Nucleus accumbens (tissue), 56 donors: ENCODE data around the gene RASAL1.
A peak's percentile ranks its signal among the peaks of the same experiment; 100 is the strongest.
"Not testable (repeated sequence)": the region's sequence is repeated elsewhere in the genome, so short reads cannot be mapped to it uniquely, and the experiment has no call there.

Source experiments
- DNase-seq, 56 donors: peaks; one replicate each; lab custom pipeline; 2025; lab: John Stamatoyannopoulos, UW

RASAL1 gene

DNA sequence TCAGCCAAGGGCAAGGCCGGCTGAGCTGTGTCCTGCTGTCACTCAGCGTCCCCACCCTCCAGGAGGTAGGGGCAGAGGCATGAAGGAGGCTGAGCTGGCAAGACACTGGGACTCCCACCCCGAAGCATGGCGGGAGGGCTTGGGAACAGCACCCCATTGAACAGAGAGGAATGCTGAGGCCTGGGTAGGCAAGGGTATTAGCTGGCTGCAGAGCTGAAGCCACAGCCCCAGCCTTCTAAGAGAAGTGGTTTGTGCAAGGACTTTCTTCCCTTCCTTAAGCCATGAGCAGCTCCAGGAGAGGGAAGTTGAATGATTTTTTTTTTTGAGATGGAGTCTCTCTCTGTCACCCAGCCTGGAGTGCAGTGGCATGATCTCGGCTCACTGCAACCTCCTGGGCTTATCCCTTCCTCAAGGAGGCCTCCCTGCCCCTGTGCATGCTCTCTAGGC, 7.3 kb upstream of the RASAL1 start:
- peak in 2 of 56 donors; percentile 53 to 59 for DNase-seq

DNA sequence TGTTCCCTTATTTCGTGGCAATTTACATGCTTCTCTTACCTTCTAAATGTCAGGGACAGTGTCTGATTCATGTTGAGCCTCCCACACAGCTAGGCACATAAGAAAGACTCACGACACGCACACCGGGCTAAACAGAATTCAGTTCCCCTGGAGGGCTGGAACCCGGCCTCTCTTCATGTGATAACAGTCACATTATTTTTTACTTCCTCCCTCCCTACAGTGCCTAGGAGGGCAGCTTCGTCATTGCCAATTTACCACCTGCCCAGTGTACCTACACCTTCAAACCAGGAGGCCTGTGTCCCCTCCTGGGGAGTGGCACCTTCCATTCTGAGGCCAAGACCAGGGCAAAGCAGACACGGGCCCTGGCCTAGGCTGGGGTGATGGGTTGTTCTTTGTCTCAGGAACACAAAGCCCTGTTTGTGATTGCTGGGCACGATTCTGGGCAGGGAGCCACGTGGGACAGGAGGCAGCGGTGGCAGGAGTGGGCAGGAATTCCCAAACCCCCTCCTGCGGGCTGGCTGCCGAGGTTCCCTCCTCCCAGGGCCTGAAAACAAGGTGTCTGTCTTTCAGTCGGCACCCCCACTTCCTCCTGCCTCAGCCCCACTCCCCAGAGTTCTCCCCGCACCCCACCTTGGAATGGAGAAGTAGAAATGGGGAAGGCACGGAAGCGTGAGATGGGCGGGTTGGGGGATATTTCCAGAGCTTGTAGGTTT, 6.8 kb upstream of the RASAL1 start:
- DNase-seq = peak; percentile 26 to 94 (median 82)

- not testable (repeated sequence) for DNase-seq
Measured at GRCh38 chr12:113141716-113142115, 6.2 kb upstream of the RASAL1 start.

GRCh38 chr12:113140706-113141105, 5.1 kb upstream of the RASAL1 start:
- no peak for DNase-seq

DNA sequence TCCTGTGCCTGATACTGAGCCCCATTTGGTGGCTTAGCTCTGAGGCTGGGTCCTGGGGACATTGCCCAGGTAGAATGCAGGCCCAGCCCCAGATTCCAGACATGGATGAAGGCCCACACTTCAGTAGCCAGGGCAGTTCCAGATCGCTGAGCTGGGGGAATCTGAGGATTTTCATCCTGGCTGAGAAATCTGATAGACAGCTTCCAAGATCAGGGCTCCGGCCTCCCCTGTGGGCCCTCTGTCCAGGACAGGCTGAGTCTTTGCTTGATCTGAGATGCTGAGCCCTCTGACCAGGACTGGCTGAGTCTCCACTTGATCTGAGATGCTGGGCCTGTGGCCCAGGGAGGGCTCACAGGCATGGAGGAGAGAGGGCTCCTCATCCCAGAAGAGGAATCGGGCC, 3.3 kb upstream of the RASAL1 start:
- DNase-seq = no peak

DNA sequence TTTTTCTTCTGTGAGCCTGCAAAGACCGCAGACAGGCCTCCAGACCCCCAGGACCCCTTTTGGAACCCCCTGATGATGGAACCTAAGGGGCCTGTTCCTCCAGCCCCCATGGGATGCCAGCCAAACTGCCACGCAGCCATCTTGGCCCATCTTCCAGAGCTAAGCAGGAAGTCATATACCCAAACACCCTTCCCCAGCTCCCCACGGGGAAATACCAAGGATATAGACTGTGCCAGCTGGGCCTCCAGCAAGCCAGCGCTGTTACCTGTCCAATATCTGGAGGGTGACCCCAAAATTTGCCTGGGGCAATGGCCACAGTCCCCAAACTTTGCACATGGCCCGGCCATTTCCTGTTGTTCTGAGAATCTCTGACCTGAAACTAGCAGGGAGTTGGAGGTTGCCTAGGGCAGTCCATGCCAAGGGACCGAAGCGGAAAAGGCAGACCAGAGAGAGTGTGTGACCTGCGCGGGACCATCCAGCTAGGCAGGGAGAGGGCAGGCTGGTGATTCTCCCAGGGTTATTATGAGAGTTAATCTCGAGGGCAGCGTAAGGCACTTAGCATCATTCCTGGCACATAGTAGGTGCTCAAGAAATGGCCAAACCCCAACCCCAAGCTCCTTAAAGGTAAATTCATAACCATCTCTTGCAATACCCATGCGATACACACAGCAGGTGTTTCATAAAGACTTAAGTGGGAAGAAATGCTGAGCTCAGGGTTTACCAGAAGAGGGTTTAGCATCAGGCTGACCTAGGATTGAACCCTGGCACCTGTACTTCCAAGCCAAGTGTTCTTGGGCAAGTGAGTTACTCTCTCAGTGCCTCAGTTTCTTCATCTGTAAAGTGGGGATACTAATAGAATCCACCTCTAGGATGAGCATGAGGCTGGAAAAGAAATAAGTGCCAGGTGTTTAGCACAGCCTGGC, 2.6 kb upstream of the RASAL1 start:
- DNase-seq = no peak

DNA sequence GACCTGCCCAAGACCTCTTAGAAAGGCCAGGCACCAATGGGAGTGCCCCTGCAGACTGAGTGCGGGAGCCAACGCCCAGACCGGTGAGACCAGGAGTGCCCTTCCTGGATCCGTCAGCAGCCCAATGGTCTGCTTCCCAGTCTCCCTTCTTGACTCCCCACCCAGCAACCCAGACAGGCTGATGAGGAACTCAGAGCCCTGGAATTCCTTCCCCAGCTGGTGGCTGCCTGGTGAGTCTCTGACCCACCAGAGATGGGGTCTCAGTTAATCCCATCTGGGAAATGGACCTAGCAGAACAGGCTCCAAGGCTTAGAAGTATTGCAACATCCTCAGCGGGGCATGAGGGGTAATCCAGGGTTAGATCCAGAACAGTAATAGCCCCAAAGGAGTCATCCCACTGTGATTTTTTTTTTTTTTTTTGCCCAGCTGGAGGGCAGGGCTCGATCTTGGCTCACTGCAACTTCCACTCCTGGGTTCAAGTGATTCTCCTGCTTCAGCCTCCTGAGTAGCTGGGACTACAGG, 1.5 kb upstream of the RASAL1 start:
- DNase-seq = no peak

DNA sequence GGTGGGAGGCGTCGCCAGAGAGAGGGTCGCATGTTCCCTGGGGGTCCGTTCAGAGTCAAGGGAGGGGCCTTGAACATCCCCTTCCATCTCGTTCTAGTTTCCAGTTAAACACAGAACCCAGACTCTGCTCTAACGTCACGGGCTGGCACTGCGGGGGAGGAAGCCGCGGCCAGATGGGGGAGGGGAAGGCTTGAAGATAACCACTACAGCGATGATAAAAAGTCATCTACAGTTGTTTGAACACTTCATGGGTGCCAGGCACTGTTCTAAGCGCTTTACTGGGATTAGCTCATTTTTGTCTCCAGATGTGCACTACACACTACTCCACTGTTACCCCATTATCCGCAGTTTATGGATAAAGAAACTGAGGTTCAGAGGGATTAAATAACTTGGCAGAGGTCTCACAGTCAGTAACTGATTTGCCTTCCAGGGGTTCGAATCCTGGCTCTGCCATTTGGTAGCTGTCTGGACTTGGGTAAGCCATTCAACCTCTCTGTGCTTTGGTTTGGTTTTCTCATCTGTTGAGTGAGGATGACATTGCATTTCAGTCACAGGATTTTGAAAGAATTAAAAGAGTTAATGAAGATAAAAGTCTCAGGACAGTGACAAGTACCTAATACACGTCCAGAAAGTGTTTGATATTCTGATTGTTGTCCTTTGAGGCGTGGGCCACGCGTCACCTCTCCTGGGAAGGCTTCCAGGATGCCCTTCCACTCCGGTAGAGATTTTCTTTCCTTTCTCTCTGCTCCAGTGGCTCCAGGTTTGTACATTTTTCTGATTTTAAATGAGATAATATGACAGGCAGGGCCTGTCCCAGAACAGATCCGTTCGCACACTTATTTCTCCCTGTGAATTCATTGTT, 798 bp upstream of the RASAL1 start:
- peak in 48 of 56 donors; percentile 21 to 84 (median 63) for DNase-seq

- DNase-seq = peak in 2 of 56 donors; percentile 18 to 30
Measured at GRCh38 chr12:113134521-113134951, 1.0 kb downstream of the RASAL1 start.

GRCh38 chr12:113134071-113134470, 1.5 kb downstream of the RASAL1 start:
- no peak for DNase-seq

GRCh38 chr12:113133666-113134065, 1.9 kb downstream of the RASAL1 start:
- no peak for DNase-seq

DNA sequence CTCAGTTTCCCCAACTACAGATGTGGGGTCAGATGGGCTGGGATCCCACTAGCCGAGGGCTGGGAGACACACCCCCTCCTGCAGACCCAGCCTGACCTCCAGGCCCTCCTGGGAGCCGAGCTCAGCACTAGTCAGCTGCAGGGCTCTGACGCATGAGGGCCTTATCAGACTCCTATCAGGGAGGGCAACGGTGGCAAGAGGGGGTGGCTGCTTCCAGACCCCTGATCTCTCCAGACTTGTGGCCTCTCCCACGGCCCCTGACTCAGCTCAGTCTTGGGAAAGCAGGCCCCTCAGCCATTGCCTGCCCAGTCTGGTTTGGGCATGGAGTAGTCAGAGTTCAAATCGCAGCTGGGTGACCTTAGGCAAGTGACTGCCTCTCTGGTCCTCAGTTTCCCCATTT, 2.5 kb downstream of the RASAL1 start:
- DNase-seq = no peak

GRCh38 chr12:113131556-113131955, 4.0 kb downstream of the RASAL1 start:
- peak in 5 of 56 donors; percentile 6 to 15 (median 9) for DNase-seq

DNA sequence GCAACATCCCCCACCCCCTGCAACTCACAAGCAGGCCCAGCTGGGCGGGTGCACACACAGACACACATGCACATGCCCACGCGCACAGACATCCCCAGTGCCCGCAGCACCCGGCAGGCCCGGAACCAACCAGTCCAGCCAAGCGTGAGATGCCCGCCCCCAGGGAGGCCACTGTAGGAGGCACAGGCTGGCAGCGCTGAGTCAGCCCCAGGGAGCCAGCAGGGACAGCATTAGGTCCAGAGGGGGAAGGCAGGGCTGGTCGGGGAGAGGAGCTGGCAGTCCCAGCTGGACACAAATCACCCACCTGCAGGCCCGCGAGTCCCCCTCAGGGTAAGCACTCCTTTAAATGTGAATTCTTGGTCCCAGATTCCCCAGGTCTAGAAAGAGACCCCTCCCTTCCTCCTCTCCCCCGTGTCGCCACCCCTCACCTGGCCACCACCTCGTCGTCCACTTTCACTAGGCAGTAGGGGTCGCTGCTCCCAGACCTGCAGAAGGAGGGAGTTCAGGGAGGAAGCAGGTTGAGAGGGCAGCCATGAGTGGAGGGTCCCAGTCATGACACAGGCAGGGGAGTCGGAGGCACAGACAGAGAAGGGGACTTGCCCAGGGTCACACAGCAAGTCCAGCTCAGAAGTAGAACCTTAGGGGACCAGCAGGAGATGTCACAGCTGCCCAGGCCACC, 5.0 kb downstream of the RASAL1 start:
- DNase-seq = peak in 43 of 56 donors; percentile 13 to 86 (median 52)

DNA sequence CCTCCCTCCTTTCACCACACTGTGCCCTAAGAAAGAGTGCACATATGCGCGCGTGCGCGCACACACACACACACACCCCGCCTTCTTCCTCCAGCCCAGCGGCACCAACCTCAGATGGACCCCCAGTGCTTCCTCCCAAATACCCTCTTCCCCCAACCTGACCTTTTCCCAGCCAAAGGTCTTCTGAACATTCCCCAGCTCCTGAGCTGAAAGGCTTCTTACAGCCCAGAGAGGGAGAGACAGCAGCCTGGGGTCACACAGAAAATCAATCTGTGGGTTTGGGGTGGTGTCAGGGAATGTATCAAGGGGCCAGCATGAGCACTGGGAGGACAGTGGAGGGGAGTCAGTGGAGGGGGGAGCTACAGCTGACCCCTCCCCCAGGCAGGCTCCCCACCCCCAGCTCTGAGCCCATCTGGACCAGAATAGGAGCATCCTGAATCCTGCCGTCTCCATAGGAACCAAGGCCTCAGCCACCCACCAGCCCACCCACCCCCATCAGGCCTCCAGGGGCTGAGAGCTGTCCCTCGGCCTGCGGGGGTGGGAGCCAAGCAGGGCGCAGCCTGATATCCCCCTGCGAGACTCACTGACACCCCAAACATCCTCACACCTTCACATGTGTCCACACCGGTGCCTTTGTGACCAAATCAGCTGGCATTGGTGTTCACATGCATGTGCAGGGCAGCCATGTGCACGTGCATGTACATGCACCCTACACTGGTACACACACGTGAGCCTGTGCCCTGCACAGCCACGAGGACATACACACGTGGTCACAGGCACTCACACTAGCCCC, 5.7 kb downstream of the RASAL1 start:
- DNase-seq = no peak

DNA sequence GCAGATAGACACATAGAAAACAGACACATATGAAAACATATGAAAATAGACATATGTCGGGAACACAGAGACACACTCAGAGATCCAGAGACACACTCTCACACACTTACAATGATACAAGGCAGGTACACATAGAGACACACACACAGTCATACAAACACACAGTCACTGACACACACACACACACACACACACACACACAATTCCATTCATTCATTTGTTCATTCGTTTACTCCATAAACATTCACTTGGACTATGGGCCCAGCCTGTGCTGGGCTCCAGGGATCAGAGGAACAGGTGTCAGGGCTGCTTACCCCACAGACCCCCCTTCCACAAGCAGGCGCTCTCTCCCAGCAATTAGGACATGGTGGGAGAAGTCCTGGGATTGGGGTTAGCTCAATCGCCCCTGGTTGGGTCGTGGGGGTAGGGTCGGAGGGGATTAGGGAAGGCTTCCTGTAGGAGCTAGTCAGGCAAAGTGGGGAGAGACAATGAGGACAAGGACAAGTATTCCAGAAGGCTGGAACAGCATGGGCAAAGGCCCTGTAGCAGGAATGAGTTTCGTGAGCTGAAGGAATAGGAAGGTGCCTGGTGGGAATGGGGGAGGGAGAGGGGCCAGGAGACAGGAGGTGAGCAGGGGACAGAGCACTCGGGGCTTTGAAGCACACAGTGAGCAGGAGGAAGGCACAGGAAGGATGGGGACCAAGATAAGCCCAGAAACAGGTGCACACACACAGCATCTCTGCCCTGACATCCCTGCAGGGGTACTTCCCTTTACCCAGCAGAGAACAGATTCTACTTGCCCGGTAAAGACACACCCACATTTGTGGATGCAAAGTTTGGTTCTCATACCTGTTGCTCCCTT, 6.5 kb downstream of the RASAL1 start:
- no peak for DNase-seq

GRCh38 chr12:113127791-113128199, 7.8 kb downstream of the RASAL1 start:
- no peak for DNase-seq
